Esophagus muscularis mucosa (tissue), 4 donors: Measurements from ENCODE around the gene EVC.

Experiments
- EP300 ChIP-seq: sonication (generic); formaldehyde crosslinking; IDR thresholded peaks from one replicate; pipeline ENCODE4 v1.6.1; 2017; ENCODE audit warnings: antibody characterized with exemption
- POLR2AphosphoS5 ChIP-seq, 2 donors: sonication (generic); formaldehyde crosslinking; IDR thresholded peaks; one replicate each; pipeline ENCODE4 v1.6.1; 2017; ENCODE audit warnings: antibody characterized with exemption in 2 of 2
- TF ChIP-seq, protein P1 (sequence below), 3 experiments: fragments of 200-600 bp in 2 of 3; fragments of 450-650 bp in 1 of 3; sonication (generic) in 2 of 3; IDR thresholded peaks; one replicate each; pipeline ENCODE4 v1.5.1; 2017 to 2019; ENCODE audit warnings: antibody characterized with exemption in 3 of 3, mild to moderate bottlenecking in 2 of 3, moderate library complexity in 1 of 3

DNA sequence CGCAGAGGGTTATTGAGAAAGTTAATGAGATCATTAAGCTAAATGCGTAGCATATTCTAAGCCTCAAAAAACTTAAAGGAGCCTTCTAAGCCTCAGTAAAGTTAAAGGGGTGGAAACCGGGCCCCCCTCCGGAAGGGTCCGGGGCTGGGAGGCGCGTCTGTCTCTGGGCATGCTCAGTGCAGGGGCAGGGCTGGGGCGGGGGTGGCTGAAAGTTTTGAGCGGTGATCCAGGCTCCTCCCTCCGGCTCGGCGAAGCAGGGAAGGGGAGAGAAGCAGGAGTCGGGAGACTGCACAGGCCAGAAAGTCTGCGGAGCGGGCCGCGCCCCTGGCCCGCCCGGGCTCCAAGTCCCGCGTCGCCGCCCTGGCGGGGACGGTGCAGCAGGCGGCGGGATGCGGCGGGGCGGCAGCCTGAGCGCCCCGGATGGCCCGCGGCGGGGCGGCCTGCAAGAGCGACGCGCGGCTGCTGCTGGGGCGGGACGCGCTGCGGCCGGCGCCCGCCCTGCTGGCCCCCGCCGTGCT is at the start of gene EVC:
- TF ChIP-seq POLR2AphosphoS5 (IDR thresholded peaks at IDR 0.05), result peak; percentile 47 to 59
- TF ChIP-seq, protein P1, sequence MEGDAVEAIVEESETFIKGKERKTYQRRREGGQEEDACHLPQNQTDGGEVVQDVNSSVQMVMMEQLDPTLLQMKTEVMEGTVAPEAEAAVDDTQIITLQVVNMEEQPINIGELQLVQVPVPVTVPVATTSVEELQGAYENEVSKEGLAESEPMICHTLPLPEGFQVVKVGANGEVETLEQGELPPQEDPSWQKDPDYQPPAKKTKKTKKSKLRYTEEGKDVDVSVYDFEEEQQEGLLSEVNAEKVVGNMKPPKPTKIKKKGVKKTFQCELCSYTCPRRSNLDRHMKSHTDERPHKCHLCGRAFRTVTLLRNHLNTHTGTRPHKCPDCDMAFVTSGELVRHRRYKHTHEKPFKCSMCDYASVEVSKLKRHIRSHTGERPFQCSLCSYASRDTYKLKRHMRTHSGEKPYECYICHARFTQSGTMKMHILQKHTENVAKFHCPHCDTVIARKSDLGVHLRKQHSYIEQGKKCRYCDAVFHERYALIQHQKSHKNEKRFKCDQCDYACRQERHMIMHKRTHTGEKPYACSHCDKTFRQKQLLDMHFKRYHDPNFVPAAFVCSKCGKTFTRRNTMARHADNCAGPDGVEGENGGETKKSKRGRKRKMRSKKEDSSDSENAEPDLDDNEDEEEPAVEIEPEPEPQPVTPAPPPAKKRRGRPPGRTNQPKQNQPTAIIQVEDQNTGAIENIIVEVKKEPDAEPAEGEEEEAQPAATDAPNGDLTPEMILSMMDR (IDR thresholded peaks at IDR 0.05), result no peak
- no peak for TF ChIP-seq EP300
